Uterus (tissue), 4 donors: Measurements from ENCODE around the gene DNAJC6. TPM values are rescaled to one million over a fixed set of nuclear protein-coding genes. Genes with fewer than 3 reads are reported as not detected.

ENCODE experiments used
- DNase-seq, 2 donors: peaks; one replicate each; pipeline ENCODE4 v3.0.0-alpha.2; 2019 to 2020
- H3K27ac ChIP-seq, 2 donors: fragments of 200-600 bp; sonication (generic); 1 replicate in 1 of 2; 2 replicates in 1 of 2; pipeline ENCODE4 v1.5.1; 2016 to 2018
- H3K27me3 ChIP-seq, 2 donors: fragments of 200-600 bp; sonication (generic); one replicate each; pipeline ENCODE4 v1.5.1; 2018 to 2019; ENCODE audit warnings: control low read depth in 1 of 2
- H3K36me3 ChIP-seq, 2 donors: fragments of 200-600 bp; sonication (generic); one replicate each; pipeline ENCODE4 v1.5.1; 2019; ENCODE audit warnings: control low read depth in 1 of 2
- H3K4me1 ChIP-seq, 2 donors: fragments of 200-600 bp; sonication (generic); one replicate each; pipeline ENCODE4 v1.5.1; 2018 to 2019; ENCODE audit warnings: control low read depth in 1 of 2
- H3K4me3 ChIP-seq, 2 donors: fragments of 200-600 bp; sonication (generic); 1 replicate in 1 of 2; 2 replicates in 1 of 2; pipeline ENCODE4 v1.5.1; 2018 to 2019; ENCODE audit warnings: mild to moderate bottlenecking in 1 of 2
- H3K9me3 ChIP-seq, 2 donors: fragments of 200-600 bp; sonication (generic); one replicate each; pipeline ENCODE4 v1.5.1; 2019; ENCODE audit warnings: control low read depth in 1 of 2
- POLR2A ChIP-seq, 2 donors: fragments of 450-650 bp; IDR thresholded peaks; one replicate each; pipeline ENCODE4 v1.6.1; 2016; ENCODE audit warnings: antibody characterized with exemption in 2 of 2, mild to moderate bottlenecking in 1 of 2, moderate library complexity in 1 of 2
- intact Hi-C: fragments of 100-400 bp; cut with DNase I; formaldehyde crosslinking; loops from one replicate; pipeline ENCODE4 v1.15.1; 2023; ENCODE audit warnings: low total_unique reads
- total RNA-seq, 4 donors: library from RNA; depleted of rRNA in 3 of 4; stranded (reverse); fragments of >200 nt in 3 of 4; gene quantifications; one replicate each; pipeline versions ENCODE4 v1.1.0 to v1.2.4, GENCODE V29; 2014 to 2023
- TF ChIP-seq, protein P1 (sequence below), 4 experiments: fragments of 200-600 bp in 2 of 4; fragments of 450-650 bp in 2 of 4; sonication (generic) in 2 of 4; IDR thresholded peaks; one replicate each; pipeline ENCODE4 v1.5.1; 2016 to 2019; ENCODE audit warnings: antibody characterized with exemption in 4 of 4, mild to moderate bottlenecking in 2 of 4, moderate library complexity in 1 of 4
- donor health status: DM: yes; HTN: yes; CAD: no.

Gene DNAJC6
- total RNA-seq, 4 donors from 2014 or later, result 3.1 to 11.3 (median 4.2) TPM

DNA sequence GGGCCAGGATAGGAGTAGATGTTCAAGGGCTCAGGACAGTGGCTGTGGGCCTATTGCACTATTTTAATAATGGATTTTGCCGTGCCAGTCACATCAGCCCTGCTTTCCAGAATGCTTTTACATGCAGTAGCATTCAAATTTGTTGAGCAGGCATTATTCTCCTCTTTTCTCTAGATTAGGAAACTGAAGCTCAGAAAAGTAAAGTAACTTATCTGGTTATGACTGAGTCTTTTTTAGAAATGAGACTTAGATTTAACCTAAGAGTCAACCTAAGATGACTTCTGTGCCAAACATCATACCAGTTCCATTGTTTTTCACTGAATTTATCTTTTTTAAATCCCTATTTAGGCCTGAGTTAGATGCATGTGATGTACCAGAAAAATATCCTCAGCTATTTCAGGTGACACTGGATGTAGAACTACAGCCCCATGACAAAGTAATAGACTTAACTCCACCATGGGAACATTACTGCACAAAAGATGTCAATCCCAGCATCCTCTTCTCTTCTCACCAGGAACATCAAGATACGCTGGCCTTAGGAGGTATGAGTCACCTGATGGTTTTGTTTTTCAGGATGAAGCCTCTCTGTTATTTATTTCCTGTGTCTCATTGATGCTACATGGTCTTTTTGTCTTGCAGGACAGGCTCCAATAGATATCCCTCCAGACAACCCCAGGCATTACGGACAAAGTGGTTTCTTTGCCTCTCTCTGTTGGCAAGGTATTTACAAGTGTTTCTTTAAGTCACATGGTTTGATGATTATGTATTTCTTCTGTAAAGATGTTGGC, 79.8 kb downstream of the DNAJC6 start:
- intact Hi-C loops, result no loop called here
- Histone ChIP-seq H3K36me3 (no peaks in the 10 kb centered on the region), H3K27ac (no peak overlapping the region)

DNA sequence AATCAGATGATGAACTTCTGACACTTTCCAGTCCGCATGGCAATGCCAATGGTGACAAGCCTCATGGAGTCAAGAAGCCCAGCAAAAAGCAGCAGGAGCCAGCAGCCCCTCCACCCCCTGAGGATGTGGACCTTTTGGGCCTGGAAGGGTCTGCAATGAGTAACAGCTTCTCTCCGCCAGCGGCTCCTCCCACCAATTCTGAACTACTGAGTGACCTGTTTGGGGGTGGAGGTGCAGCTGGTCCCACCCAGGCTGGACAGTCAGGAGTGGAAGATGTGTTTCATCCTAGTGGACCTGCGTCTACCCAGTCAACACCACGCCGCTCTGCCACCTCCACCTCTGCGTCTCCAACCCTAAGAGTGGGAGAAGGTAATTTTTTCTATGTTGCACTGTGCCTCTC, 83.2 kb downstream of the DNAJC6 start:
- no peaks in the 10 kb centered on the region for H3K9me3 ChIP-seq
- no peak for DNase-seq
- no peak overlapping the region for H3K27ac ChIP-seq
- no peaks in the 10 kb centered on the region for H3K27me3 ChIP-seq
- intact Hi-C loops, result no loop called here
- no peak overlapping the region for H3K4me3 ChIP-seq
- H3K4me1 ChIP-seq, result no peaks in the 10 kb centered on the region
- H3K36me3 ChIP-seq, result no peaks in the 10 kb centered on the region
- TF ChIP-seq, protein P1, sequence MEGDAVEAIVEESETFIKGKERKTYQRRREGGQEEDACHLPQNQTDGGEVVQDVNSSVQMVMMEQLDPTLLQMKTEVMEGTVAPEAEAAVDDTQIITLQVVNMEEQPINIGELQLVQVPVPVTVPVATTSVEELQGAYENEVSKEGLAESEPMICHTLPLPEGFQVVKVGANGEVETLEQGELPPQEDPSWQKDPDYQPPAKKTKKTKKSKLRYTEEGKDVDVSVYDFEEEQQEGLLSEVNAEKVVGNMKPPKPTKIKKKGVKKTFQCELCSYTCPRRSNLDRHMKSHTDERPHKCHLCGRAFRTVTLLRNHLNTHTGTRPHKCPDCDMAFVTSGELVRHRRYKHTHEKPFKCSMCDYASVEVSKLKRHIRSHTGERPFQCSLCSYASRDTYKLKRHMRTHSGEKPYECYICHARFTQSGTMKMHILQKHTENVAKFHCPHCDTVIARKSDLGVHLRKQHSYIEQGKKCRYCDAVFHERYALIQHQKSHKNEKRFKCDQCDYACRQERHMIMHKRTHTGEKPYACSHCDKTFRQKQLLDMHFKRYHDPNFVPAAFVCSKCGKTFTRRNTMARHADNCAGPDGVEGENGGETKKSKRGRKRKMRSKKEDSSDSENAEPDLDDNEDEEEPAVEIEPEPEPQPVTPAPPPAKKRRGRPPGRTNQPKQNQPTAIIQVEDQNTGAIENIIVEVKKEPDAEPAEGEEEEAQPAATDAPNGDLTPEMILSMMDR (IDR thresholded peaks at IDR 0.05), result no peak
- no peak for TF ChIP-seq POLR2A (IDR thresholded peaks at IDR 0.05)

More for the DNA sequence above, 79.8 kb downstream of the DNAJC6 start:
- TF ChIP-seq POLR2A (IDR thresholded peaks at IDR 0.05), result no peak
- TF ChIP-seq, protein P1 (IDR thresholded peaks at IDR 0.05), result no peak
- Histone ChIP-seq H3K27me3 (no peaks in the 10 kb centered on the region), H3K4me1 (no peaks in the 10 kb centered on the region), H3K9me3 (no peaks in the 10 kb centered on the region), H3K4me3 (no peak overlapping the region)
- no peak for DNase-seq

DNA sequence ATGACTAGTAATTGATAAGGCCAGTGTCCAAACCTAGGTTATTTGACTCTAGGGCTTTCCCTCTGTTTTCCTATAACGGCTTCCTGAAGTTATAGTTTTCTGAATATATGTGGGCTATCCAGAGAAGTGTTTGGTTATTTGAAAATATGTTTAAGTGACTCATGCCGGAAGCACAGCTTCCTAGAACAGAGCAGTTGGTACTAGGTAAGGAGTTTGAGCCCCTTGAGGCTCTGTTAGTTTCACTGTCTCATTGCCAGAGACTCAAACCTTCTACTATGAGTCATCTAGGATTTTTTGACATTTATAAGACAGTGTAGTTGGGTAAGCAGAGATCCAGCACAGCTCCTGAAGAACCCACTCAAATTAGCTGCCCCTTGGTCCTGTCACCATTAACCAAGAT, 84.0 kb downstream of the DNAJC6 start:
- H3K27me3 ChIP-seq, result no peaks in the 10 kb centered on the region
- H3K36me3 ChIP-seq, result no peaks in the 10 kb centered on the region
- H3K9me3 ChIP-seq, result no peaks in the 10 kb centered on the region
- TF ChIP-seq, protein P1 (IDR thresholded peaks at IDR 0.05), result no peak
- TF ChIP-seq POLR2A (IDR thresholded peaks at IDR 0.05), result no peak
- intact Hi-C loops, result no loop called here
- H3K4me1 ChIP-seq, result no peaks in the 10 kb centered on the region
- no peak overlapping the region for H3K4me3 ChIP-seq
- no peak for DNase-seq
- H3K27ac ChIP-seq, result no peak overlapping the region

DNA sequence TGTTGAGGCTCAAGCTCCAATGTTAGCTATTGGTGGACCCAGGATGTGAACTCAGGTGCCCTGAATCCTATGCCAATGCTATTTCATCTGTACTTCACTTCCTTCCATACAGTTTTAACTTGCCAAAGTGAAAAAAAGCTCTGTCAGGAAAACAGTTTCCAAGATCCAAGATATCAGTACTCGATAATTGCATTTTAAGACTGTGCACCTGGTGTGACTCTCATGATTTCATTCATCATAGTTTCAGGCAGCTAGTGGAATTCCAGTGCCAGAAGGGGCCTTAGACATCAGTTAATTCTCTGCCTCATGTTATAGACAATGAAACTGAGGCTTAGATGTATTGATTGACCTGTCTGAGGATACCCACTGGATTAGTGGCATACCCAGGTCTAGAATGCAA, 84.6 kb downstream of the DNAJC6 start:
- no peaks in the 10 kb centered on the region for H3K27me3 ChIP-seq
- intact Hi-C loops, result no loop called here
- no peaks in the 10 kb centered on the region for H3K9me3 ChIP-seq
- H3K27ac ChIP-seq, result no peak overlapping the region
- no peak for DNase-seq
- H3K36me3 ChIP-seq, result no peaks in the 10 kb centered on the region
- TF ChIP-seq POLR2A (IDR thresholded peaks at IDR 0.05), result no peak
- TF ChIP-seq, protein P1 (IDR thresholded peaks at IDR 0.05), result no peak
- H3K4me3 ChIP-seq, result no peak overlapping the region
- no peaks in the 10 kb centered on the region for H3K4me1 ChIP-seq

DNA sequence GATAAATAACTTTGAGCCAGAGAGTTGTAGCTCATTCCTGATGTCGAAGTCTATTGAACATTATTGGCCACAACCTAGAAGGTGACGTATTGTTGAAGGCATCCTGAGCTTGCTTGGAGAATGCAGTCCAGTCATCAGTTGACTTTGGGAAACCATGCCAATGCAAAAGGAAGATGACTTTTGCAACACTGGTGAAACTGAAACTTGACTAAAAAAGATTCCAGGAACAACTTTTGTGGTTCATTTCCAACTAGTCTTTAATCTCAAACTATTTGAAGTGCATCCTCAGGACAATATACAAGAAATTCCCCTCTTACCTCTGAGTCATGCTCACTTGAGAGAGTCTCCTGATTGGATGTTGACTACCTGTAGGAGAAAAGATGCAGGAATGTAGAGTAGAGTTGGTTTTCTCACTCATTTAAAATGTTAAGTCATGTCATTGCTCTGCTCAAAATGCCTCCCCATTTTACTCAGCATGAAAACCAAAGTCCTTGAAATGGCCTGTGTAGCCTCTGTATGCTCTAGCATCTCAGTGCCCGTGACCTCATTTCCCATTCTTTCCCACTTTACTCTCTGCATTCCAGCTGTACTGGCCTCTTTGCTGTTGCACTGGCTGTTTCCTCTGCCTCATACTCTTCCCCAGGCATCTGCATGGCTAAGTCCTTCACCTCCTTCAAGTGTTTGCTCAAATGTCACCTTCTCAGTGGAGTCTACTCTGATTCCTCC, 86.7 kb downstream of the DNAJC6 start:
- H3K4me1 ChIP-seq, result no peaks in the 10 kb centered on the region
- H3K36me3 ChIP-seq, result no peaks in the 10 kb centered on the region
- H3K27ac ChIP-seq, result no peak overlapping the region
- H3K27me3 ChIP-seq, result no peaks in the 10 kb centered on the region
- H3K9me3 ChIP-seq, result no peaks in the 10 kb centered on the region
- intact Hi-C loops, result no loop called here
- H3K4me3 ChIP-seq, result no peak overlapping the region
- TF ChIP-seq, protein P1 (IDR thresholded peaks at IDR 0.05), result no peak
- TF ChIP-seq POLR2A (IDR thresholded peaks at IDR 0.05), result no peak
- DNase-seq, result no peak
